ENCODE results near the gene MYO9B. TPM values are rescaled to one million over a fixed set of nuclear protein-coding genes. Genes with fewer than 3 reads are reported as not detected.

MYO9B gene
- total RNA-seq, 1 donor from 2014 or later, result 205 TPM

DNA sequence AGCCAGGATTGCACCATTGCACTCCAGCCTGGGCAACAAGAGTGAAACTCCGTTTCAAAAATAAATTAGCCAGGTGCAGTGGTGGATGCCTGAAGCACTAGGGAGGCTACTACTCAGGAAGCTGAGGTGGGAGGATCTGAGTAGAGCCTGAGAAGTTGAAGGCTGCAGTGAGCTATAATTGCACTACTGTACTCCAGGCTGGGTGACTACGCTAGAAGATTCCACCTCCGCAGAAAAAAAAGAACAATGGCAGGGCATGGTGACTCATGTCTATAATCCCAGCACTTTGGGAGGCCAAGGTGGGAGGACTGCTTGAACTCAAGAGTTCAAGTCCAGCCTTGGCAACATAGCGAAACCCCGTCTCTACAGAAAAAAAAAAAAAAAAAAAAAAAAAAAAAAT, 20.8 kb upstream of the MYO9B start:
- intact Hi-C loops (cut with DNase I), result no loop called here
- peaks cover 68% of the 10 kb centered on the region for H3K36me3 ChIP-seq
- H3K4me3 ChIP-seq, result no peak overlapping the region
- no peaks in the 10 kb centered on the region for H3K9me3 ChIP-seq
- no peak overlapping the region for H3K27ac ChIP-seq
- TF ChIP-seq, protein P1, sequence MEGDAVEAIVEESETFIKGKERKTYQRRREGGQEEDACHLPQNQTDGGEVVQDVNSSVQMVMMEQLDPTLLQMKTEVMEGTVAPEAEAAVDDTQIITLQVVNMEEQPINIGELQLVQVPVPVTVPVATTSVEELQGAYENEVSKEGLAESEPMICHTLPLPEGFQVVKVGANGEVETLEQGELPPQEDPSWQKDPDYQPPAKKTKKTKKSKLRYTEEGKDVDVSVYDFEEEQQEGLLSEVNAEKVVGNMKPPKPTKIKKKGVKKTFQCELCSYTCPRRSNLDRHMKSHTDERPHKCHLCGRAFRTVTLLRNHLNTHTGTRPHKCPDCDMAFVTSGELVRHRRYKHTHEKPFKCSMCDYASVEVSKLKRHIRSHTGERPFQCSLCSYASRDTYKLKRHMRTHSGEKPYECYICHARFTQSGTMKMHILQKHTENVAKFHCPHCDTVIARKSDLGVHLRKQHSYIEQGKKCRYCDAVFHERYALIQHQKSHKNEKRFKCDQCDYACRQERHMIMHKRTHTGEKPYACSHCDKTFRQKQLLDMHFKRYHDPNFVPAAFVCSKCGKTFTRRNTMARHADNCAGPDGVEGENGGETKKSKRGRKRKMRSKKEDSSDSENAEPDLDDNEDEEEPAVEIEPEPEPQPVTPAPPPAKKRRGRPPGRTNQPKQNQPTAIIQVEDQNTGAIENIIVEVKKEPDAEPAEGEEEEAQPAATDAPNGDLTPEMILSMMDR (IDR thresholded peaks at IDR 0.05), result no peak
- ATAC-seq, result no peak
- no peaks in the 10 kb centered on the region for H3K4me1 ChIP-seq
- no peak for DNase-seq
- H3K27me3 ChIP-seq (ENCODE audit: low read depth), result no peaks in the 10 kb centered on the region

DNA sequence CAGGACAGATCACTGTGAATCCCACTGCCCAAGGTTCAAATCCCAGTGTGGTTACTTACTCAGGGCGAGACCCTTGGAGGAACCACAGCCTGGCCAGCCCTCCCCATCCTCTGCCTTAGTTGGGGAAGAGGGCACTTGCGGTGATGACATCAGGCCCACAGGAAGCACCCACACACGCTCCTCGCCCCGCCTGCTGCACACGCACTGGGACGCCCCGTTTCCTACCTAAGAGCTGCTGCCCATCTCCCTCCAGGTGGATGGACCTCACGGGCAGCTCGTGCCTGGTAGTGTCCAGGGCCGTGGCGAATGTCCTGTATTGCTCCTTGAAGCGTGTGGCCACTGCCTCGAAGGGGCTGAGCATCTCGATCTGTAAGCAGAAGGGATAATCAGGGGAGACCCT, 19.9 kb upstream of the MYO9B start:
- Histone ChIP-seq H3K4me3 (no peak overlapping the region), H3K27me3 (ENCODE audit: low read depth) (no peaks in the 10 kb centered on the region), H3K27ac (no peak overlapping the region), H3K36me3 (peaks cover 61% of the 10 kb centered on the region), H3K9me3 (no peaks in the 10 kb centered on the region), H3K4me1 (no peaks in the 10 kb centered on the region)
- no peak for DNase-seq
- TF ChIP-seq, protein P1 (IDR thresholded peaks at IDR 0.05), result no peak
- ATAC-seq, result no peak
- intact Hi-C loops (cut with DNase I), result no loop called here

DNA sequence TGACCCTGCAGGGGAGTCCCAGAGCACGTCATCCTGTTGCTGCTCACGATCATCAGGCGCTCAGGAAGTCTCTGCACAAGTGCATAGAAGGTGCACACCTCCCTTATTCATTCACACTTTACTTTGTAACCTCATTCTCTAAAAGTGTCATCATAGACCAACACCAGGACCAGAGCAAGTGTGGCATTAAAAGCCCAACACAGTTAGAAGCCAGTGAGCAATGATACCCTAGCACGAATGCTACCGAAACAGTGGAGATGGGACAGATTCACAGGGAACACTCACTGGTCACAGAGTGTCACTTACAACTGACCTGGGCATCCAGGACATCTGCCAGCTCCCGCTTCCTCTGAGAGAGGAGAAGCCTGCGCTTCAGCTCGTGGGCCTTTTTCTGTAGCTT, 17.3 kb upstream of the MYO9B start:
- TF ChIP-seq, protein P1 (IDR thresholded peaks at IDR 0.05), result no peak
- Histone ChIP-seq H3K4me1 (no peaks in the 10 kb centered on the region), H3K27me3 (ENCODE audit: low read depth) (no peaks in the 10 kb centered on the region), H3K27ac (no peak overlapping the region), H3K4me3 (no peak overlapping the region), H3K36me3 (peaks cover 47% of the 10 kb centered on the region), H3K9me3 (no peaks in the 10 kb centered on the region)
- no peak for DNase-seq
- ATAC-seq, result no peak
- intact Hi-C loops (cut with DNase I), result no loop called here

DNA sequence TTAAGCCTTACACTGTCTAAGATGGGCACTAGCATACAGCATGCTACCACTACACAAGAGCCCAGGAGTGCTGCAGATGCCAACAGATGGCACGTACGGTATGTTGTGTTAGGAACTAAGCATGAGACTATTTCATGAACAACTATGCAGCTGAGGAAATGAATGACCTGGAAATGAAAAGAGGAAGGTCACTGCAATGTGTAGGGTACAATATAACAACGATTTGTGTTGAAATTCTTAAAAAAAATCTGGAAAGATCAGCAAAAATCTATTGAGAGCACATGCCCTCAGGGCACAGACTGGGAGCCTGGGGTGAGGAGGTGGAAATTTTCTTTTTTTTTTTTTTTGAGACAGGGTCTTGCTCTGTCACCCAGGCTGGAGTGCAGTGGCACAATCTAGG, 14.8 kb upstream of the MYO9B start:
- H3K36me3 ChIP-seq, result peaks cover 29% of the 10 kb centered on the region
- TF ChIP-seq, protein P1 (IDR thresholded peaks at IDR 0.05), result no peak
- intact Hi-C loops (cut with DNase I), result loop anchor here (10.0 kb wide), 1 partner anchor 84 kb away; no protein-coding TSS in a partner anchor
- H3K9me3 ChIP-seq, result peaks cover 3% of the 10 kb centered on the region
- H3K4me3 ChIP-seq, result no peak overlapping the region
- no peaks in the 10 kb centered on the region for H3K27me3 ChIP-seq (ENCODE audit: low read depth)
- no peaks in the 10 kb centered on the region for H3K4me1 ChIP-seq
- no peak overlapping the region for H3K27ac ChIP-seq
- ATAC-seq (peak in 1 of 2 donors; percentile 29), DNase-seq (no peak)

DNA sequence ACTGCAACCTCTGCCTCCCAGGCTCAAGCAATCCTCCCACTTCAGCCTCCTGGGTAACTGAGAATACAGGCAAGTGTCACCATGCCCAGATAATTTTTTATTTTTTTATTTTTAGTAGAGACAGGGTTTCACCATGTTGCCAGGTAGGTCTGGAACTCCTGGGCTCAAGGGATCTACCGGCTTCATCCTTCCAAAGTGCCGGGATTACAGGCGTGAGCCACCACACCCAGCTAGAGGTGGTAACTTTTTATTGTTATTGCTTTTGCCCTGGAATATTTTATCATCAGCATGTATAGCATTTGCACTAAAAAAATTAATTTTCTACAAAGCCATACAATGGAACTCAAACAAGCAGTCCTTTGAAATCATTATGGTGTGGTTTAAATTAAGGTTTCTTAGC, 14.4 kb upstream of the MYO9B start:
- Histone ChIP-seq H3K4me3 (no peak overlapping the region), H3K27me3 (ENCODE audit: low read depth) (no peaks in the 10 kb centered on the region), H3K27ac (no peak overlapping the region), H3K9me3 (peaks cover 3% of the 10 kb centered on the region), H3K4me1 (no peaks in the 10 kb centered on the region), H3K36me3 (peaks cover 27% of the 10 kb centered on the region)
- intact Hi-C loops (cut with DNase I), result loop anchor here (10.0 kb wide), 1 partner anchor 84 kb away; no protein-coding TSS in a partner anchor
- ATAC-seq (no peak), DNase-seq (no peak)
- TF ChIP-seq, protein P1 (IDR thresholded peaks at IDR 0.05), result no peak

DNA sequence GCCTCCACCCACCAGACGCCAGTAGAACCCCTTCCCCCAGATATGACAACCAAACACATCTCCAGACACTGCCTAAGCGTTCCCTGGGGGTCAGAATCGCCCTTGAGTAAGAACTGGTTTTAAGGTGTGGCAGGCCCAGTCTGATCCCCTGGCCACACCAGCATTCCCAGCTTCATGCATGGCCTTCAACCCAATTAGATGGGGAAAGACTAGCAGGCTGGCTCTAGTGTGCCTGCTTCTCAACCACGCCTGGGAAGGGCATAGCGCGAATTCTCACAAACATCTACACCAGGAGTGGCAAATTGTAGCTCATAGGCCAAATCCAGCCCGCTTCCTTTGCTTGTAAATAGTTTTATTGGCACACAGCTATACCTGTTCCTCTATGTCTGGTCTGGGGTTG, 13.9 kb upstream of the MYO9B start:
- Histone ChIP-seq H3K27ac (no peak overlapping the region), H3K4me1 (peaks cover under 1% of the 10 kb centered on the region), H3K4me3 (no peak overlapping the region), H3K9me3 (peaks cover 3% of the 10 kb centered on the region), H3K36me3 (peaks cover 28% of the 10 kb centered on the region), H3K27me3 (ENCODE audit: low read depth) (no peaks in the 10 kb centered on the region)
- intact Hi-C loops (cut with DNase I), result loop anchor here (10.0 kb wide), 1 partner anchor 83 kb away; no protein-coding TSS in a partner anchor
- TF ChIP-seq, protein P1 (IDR thresholded peaks at IDR 0.05), result no peak
- ATAC-seq, result no peak
- no peak for DNase-seq

All from lower lobe of right lung (tissue), 2 donors.